ENCODE data around the gene SCYGR3.

- TF ChIP-seq CTCF (conservative IDR thresholded peaks at IDR 0.05; ENCODE audit: low read depth in 2 of 2) (no peak), EZH2phosphoT487 (IDR thresholded peaks at IDR 0.05; ENCODE audit: unreplicated experiment) (no peak), POLR2AphosphoS5 (IDR thresholded peaks at IDR 0.05; ENCODE audit: low read depth) (no peak), EZH2 (IDR thresholded peaks at IDR 0.05; ENCODE audit: low read depth, unreplicated experiment) (no peak), REST (IDR thresholded peaks at IDR 0.05; ENCODE audit: unreplicated experiment) (no peak)
Measured at GRCh38 chr2:227629435-227629834, 14.8 kb upstream of the SCYGR3 start.

Data from GM23338 (cell line).